Right lobe of liver (tissue), 4 donors: ENCODE measurements around the gene CACNA2D4.

Source experiments
- POLR2A ChIP-seq: fragments of 450-650 bp; IDR thresholded peaks from one replicate; pipeline ENCODE4 v1.6.1; 2017; ENCODE audit warnings: antibody characterized with exemption, mild to moderate bottlenecking
- TF ChIP-seq, protein P1 (sequence below), 4 donors: fragments of 200-600 bp in 3 of 4; fragments of 450-650 bp in 1 of 4; IDR thresholded peaks; one replicate each; pipeline versions ENCODE4 v1.5.1 to v1.8.0; 2016 to 2022; ENCODE audit warnings: antibody characterized with exemption in 4 of 4, mild to moderate bottlenecking in 2 of 4
- donor health status: DM: no; HTN: no; CAD: no.
- donor health status: DM: no; HTN: no; CAD: no.
- donor health status: DM: no; HTN: yes; CAD: no.

DNA sequence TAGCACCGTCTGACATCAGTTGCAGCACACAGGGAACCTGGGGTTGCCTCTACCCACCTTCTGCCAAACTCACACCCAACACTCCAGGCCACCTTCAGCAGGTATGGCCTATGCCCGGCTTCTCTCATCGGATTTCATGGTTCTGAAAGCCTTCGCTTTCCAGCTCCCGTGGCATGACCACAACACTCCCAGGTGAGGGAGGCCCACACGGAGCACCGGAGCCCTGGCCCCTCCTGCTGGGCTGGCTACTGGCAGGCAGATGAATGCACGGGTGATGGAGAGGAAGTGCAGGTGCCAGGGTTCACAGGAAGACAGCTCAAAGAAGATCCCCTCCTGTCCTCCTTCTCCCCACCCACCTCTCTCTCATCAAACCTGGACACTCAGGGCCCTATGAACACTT is 37.2 kb downstream of the CACNA2D4 start:
- TF ChIP-seq, protein P1, sequence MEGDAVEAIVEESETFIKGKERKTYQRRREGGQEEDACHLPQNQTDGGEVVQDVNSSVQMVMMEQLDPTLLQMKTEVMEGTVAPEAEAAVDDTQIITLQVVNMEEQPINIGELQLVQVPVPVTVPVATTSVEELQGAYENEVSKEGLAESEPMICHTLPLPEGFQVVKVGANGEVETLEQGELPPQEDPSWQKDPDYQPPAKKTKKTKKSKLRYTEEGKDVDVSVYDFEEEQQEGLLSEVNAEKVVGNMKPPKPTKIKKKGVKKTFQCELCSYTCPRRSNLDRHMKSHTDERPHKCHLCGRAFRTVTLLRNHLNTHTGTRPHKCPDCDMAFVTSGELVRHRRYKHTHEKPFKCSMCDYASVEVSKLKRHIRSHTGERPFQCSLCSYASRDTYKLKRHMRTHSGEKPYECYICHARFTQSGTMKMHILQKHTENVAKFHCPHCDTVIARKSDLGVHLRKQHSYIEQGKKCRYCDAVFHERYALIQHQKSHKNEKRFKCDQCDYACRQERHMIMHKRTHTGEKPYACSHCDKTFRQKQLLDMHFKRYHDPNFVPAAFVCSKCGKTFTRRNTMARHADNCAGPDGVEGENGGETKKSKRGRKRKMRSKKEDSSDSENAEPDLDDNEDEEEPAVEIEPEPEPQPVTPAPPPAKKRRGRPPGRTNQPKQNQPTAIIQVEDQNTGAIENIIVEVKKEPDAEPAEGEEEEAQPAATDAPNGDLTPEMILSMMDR (IDR thresholded peaks at IDR 0.05) = no peak
- TF ChIP-seq POLR2A = no peak
